Heart left ventricle (tissue), 13 donors: ENCODE measurements around the gene ACKR3.

Source experiments
- POLR2A ChIP-seq, 2 donors: fragments of 450-650 bp; IDR thresholded peaks; one replicate each; pipeline ENCODE4 v1.6.1; 2017; ENCODE audit warnings: antibody characterized with exemption in 2 of 2, mild to moderate bottlenecking in 2 of 2, moderate library complexity in 2 of 2
- TF ChIP-seq, protein P1 (sequence below), 12 donors: fragments of 200-600 bp; sonication (generic) in 4 of 12; IDR thresholded peaks; one replicate each; pipeline versions ENCODE4 v1.5.0 to v1.8.0; 2018 to 2022; ENCODE audit warnings: antibody characterized with exemption in 12 of 12, mild to moderate bottlenecking in 5 of 12
- donor health status: ischemic (EF 13 %, LVEDD 7.1; RV severe dilation, severe dysfunction).
- donor health status: DM: no; HTN: yes; CAD: no.
- donor health status: DM: no; HTN: no; CAD: no.
- donor health status: ischemic (EF 25% LVEDD 6.9; RV normal size, moderate dysfunction).
- donor health status: ischemic (EF 25% LVEDD 5.7; RV mildly dilated, moderate dysfunction).
- donor health status: ischemic (EF 35%, LVEDD 5.7; RV mildly dilated, moderate dysfunction).
- donor health status: nonischemic (EF 11% LVEDD 7.7; RV severe dilation, severe dysfunction).
- donor health status: DM: yes; HTN: yes; CAD: no.
- donor health status: PGD.
- donor health status: ischemic (EF 29% LVEDD 5.4; RV normal size, mild dysfunction).
- donor health status: nonischemic (EF 23%, LVEDD 6.1; RV moderate dilation, normal function).

DNA sequence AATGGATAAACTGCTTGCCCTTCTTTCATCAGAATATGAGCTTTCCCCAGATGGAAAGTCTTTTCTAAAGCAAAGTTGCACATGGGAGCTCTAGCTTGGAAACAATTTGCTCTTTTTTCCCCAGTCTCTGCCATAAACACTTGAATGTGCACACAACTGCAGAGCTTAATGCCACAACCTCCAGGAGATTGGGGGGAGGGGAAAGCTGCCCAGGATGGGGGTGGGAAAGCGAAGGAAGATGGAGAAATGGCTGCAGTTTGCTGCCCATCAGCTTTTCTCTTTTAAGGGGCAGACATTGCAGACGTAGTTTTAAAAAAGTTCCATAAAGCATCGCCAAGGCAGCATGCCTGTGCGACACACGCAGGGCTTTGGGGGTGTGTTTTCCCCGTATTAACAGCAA, 1.5 kb downstream of the ACKR3 start:
- no peak for TF ChIP-seq POLR2A (IDR thresholded peaks at IDR 0.05)
- TF ChIP-seq, protein P1, sequence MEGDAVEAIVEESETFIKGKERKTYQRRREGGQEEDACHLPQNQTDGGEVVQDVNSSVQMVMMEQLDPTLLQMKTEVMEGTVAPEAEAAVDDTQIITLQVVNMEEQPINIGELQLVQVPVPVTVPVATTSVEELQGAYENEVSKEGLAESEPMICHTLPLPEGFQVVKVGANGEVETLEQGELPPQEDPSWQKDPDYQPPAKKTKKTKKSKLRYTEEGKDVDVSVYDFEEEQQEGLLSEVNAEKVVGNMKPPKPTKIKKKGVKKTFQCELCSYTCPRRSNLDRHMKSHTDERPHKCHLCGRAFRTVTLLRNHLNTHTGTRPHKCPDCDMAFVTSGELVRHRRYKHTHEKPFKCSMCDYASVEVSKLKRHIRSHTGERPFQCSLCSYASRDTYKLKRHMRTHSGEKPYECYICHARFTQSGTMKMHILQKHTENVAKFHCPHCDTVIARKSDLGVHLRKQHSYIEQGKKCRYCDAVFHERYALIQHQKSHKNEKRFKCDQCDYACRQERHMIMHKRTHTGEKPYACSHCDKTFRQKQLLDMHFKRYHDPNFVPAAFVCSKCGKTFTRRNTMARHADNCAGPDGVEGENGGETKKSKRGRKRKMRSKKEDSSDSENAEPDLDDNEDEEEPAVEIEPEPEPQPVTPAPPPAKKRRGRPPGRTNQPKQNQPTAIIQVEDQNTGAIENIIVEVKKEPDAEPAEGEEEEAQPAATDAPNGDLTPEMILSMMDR (IDR thresholded peaks at IDR 0.05), result no peak
